Endodermal cell (in vitro differentiated cells): ENCODE results near the gene TMA7B. TPM values are rescaled to one million over a fixed set of nuclear protein-coding genes. Genes with fewer than 3 reads are reported as not detected.
"Not testable (repeated sequence)": the region's sequence is repeated elsewhere in the genome, so short reads cannot be mapped to it uniquely, and the experiment has no call there.

Source experiments
- DNase-seq: peaks from one replicate; pipeline ENCODE4 v3.0.0-alpha.2; 2017
- H3K27ac ChIP-seq: 2 replicates; pipeline ENCODE4 v1.5.1; 2013; ENCODE audit warnings: mild to moderate bottlenecking, low read depth, low read length, moderate library complexity
- H3K27me3 ChIP-seq: 2 replicates; pipeline ENCODE4 v1.6.1; 2013; ENCODE audit warnings: mild to moderate bottlenecking, low read length, moderate library complexity; ENCODE audit not compliant: insufficient read depth, control insufficient read depth, poor library complexity, severe bottlenecking
- H3K36me3 ChIP-seq: 2 replicates; pipeline ENCODE4 v1.7.0; 2013; ENCODE audit warnings: mild to moderate bottlenecking, low read length, moderate library complexity; ENCODE audit not compliant: control insufficient read depth, insufficient read depth
- H3K4me1 ChIP-seq: one replicate; pipeline ENCODE4 v1.7.0; 2013; ENCODE audit warnings: low read length; ENCODE audit not compliant: control insufficient read depth, insufficient read depth
- H3K4me3 ChIP-seq: 2 replicates; pipeline ENCODE4 v1.5.1; 2013; ENCODE audit warnings: mild to moderate bottlenecking, low read length, moderate library complexity
- H3K9ac ChIP-seq: 2 replicates; pipeline ENCODE4 v1.6.1; 2013; ENCODE audit warnings: mild to moderate bottlenecking, low read length, moderate library complexity; ENCODE audit not compliant: poor library complexity, severe bottlenecking; ENCODE audit errors: extremely low read depth
- H3K9me3 ChIP-seq: 2 replicates; pipeline ENCODE4 v1.6.1; 2013; ENCODE audit warnings: mild to moderate bottlenecking, low read length, moderate library complexity; ENCODE audit not compliant: control insufficient read depth
- H3K27ac Mint-ChIP-seq: 2 replicates; pipeline ENCODE4 v1.8.0; 2020; ENCODE audit warnings: mixed read lengths
- H3K27me3 Mint-ChIP-seq: 2 replicates; pipeline ENCODE4 v1.8.0; 2021; ENCODE audit warnings: mild to moderate bottlenecking, mixed read lengths; ENCODE audit not compliant: insufficient read depth
- H3K36me3 Mint-ChIP-seq: 2 replicates; pipeline ENCODE4 v1.8.0; 2020; ENCODE audit warnings: low read depth, mixed read lengths
- H3K4me1 Mint-ChIP-seq: 2 replicates; pipeline ENCODE4 v1.8.0; 2020; ENCODE audit warnings: mixed read lengths
- H3K4me3 Mint-ChIP-seq: 2 replicates; pipeline ENCODE4 v1.8.0; 2020; ENCODE audit warnings: mild to moderate bottlenecking, moderate library complexity, mixed read lengths
- H3K9me3 Mint-ChIP-seq: 2 replicates; pipeline ENCODE4 v1.8.0; 2020; ENCODE audit warnings: mild to moderate bottlenecking, mixed read lengths
- CTCF ChIP-seq: fragments of 200-600 bp; sonication (generic); conservative IDR thresholded peaks from 2 replicates; pipeline ENCODE4 v1.5.0; 2021; ENCODE audit warnings: antibody characterized with exemption, mild to moderate bottlenecking
- WGBS, 2 experiments: methylation state at CpG; one replicate each; pipeline versions ENCODE4 v1.1.5 to v1.1.7; 2013; ENCODE audit warnings: missing lambda C conversion rate in 2 of 2, mixed read lengths in 1 of 2; ENCODE audit not compliant: insufficient coverage in 1 of 2, insufficient read length in 1 of 2; 5-methylcytosine and 5-hydroxymethylcytosine counted together
- total RNA-seq, 2 donors: library from RNA; stranded (reverse); fragmentation: NEBNext Ultra II Directional in 1 of 2; extraction: Animal tissue kit (Norgen Biotek cat#: 25700) in 1 of 2; gene quantifications; 2 replicates in 1 of 2; 3 replicates in 1 of 2; pipeline ENCODE4 v1.2.1, GENCODE V29; 2021

TMA7B gene
- total RNA-seq, 2 donors from 2014 or later, result not detected

GRCh38 chr22:39949964-39950737 lies 10.0 kb upstream of the TMA7B start:
- no peaks in the 10 kb centered on the region for H3K9me3 ChIP-seq
- no peak overlapping the region for H3K9ac ChIP-seq
- Mint-ChIP-seq H3K27ac (no peak overlapping the region), H3K4me1 (peaks cover 36% of the 10 kb centered on the region), H3K4me3 (no peak overlapping the region), H3K9me3 (no peaks in the 10 kb centered on the region), H3K36me3 (no peaks in the 10 kb centered on the region), H3K27me3 (peaks cover 31% of the 10 kb centered on the region)
- H3K4me1 ChIP-seq, result peaks cover 17% of the 10 kb centered on the region
- H3K27me3 ChIP-seq, result peaks cover 4% of the 10 kb centered on the region
- H3K36me3 ChIP-seq, result no peaks in the 10 kb centered on the region
- H3K4me3 ChIP-seq, result no peak overlapping the region
- DNase-seq, result no peak
- 91 to 97% methylated on average over 8 of the region's 8 CpGs for WGBS, 2 experiments
- H3K27ac ChIP-seq, result no peak overlapping the region
- TF ChIP-seq CTCF, result no peak

- H3K36me3 ChIP-seq, H3K4me3 Mint-ChIP-seq, DNase-seq, H3K4me1 ChIP-seq, H3K9me3 ChIP-seq, H3K9ac ChIP-seq, H3K27ac Mint-ChIP-seq, H3K27ac ChIP-seq, H3K9me3 Mint-ChIP-seq, H3K36me3 Mint-ChIP-seq, H3K4me3 ChIP-seq, H3K27me3 ChIP-seq: not testable (repeated sequence)
- H3K27me3 Mint-ChIP-seq, result peaks cover 31% of the 10 kb centered on the region
- H3K4me1 Mint-ChIP-seq, result peaks cover 22% of the 10 kb centered on the region
- WGBS, 2 experiments, result 87 to 92% methylated on average over 7 to 11 of the region's 11 CpGs
Measured at GRCh38 chr22:39951603-39952293, 8.4 kb upstream of the TMA7B start.

GRCh38 chr22:39952347-39952746 lies 7.8 kb upstream of the TMA7B start:
- no peak for DNase-seq
- peaks cover 3% of the 10 kb centered on the region for H3K4me1 ChIP-seq
- Mint-ChIP-seq H3K9me3 (no peaks in the 10 kb centered on the region), H3K4me3 (no peak overlapping the region), H3K27ac (no peak overlapping the region), H3K36me3 (no peaks in the 10 kb centered on the region), H3K4me1 (peaks cover 22% of the 10 kb centered on the region), H3K27me3 (peaks cover 31% of the 10 kb centered on the region)
- H3K9ac ChIP-seq, result no peak overlapping the region
- 95 to 98% methylated on average over 5 to 6 of the region's 6 CpGs for WGBS, 2 experiments
- no peak overlapping the region for H3K4me3 ChIP-seq
- TF ChIP-seq CTCF, result no peak
- no peaks in the 10 kb centered on the region for H3K9me3 ChIP-seq
- peaks cover 4% of the 10 kb centered on the region for H3K27me3 ChIP-seq
- no peaks in the 10 kb centered on the region for H3K36me3 ChIP-seq
- no peak overlapping the region for H3K27ac ChIP-seq
